Eye (tissue), 1 donor: ENCODE data around the gene USH1C.

Source experiments
- DNase-seq: peaks from one replicate; pipeline ENCODE4 v3.0.0-alpha.2; 2015

Gene USH1C

GRCh38 chr11:17462940-17463339 lies 81.3 kb downstream of the USH1C start:
- no peak for DNase-seq

DNA sequence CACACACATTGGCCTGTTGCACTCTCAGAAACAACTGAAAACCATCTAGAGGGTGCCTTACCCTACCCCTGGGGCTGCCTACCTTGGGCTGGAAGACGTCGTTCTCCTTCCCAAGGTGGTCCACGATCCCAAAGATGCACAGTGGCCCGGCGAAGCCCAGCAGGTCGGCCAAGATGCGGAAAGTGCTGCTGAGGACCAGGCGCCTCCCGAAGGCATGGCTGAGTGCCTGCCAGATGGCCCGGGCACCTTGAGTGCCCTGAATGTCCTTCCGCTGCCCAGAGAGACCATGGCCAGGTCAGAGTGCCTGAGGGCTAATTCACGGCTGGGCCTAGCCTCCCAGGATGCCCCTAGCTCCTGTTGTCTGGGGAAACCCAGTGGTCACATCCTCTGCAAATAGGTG lies 83.8 kb downstream of the USH1C start:
- no peak for DNase-seq

DNA sequence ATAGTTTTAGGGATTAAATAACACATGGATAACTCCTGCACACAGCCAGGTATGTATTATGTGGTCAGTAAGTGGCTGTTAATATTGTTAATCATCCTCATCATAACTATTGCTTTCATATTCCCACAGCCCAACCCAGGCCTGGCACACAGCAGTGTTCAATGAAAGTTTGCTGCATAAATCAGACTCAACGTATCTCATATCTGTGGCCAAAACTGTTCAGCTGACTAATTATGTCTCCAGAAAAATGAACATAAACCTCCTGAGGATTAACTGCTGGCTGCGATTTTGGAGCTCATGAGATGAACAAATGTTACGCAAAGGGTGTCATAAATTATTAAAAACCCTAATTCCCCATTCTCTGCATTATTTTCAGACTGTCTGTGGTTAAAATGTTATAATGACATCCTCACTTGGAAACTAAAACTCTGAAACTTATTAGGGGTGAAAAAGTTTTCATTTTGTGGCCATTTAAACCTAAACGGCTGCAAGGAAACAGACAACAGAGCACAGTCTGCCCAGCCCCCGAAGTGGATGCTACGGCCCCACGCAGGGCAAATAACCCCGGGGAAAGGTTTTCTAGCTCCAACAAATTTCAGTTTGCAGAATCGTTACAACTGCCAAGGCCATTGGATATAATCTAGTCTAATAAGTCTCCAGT lies 84.8 kb downstream of the USH1C start:
- no peak for DNase-seq

- no peak for DNase-seq
These were observed 85.9 kb downstream of the USH1C start for GRCh38 chr11:17458268-17458667.

DNA sequence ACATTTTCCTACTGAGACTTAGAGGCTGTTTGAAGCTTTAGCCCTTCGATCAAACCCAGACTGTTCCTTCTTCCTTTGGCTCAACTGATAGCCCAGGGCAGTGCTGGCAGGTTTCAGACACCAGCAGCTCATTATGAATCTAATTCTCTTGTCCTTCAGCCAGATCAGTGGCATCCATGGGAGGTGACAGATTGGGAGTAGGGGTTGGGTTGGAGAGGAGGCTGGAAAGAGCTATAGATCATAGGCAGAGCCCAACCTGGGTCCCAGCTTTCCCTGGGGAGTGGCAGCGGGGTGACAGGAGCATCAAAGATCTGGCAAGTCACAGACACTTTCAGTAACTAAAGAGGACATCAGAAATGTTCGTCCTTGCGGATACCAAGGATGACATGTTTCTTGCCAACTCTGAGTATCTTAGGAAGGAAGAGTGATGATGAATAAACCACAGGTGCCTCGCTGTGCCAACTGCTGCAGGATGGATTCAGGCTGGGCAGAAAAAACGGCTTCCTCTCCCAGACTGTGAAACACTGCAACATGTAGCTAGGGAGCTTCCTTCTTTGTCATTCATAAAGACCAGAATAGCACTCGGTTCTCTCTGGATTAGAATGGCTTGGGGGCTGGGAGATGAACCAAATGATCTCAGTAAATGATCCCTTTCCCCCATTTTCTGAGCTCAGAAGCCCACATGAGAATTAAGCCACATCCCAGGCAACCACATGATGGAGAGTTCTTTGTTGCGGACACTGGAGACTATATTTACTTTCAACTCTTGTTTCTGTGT lies 86.6 kb downstream of the USH1C start:
- no peak for DNase-seq

DNA sequence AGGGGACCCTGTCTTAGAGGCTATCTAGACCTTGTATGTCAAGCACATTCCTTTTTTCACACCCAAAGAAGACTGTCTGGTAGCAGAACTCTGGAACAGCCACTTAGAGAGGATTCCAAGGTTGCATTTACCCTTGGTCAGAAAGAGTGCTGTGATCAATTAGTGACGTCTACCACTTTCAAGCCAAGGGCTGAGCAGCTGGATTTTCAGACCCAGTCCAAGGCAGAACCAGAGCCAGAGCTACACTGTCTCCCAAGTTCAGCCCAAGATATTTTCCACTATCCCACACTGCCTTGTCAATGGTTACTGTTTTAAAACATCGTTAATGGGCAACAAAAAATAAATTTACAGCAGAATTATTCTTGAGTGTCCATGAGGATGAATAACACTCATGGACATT lies 91.5 kb downstream of the USH1C start:
- no peak for DNase-seq

GRCh38 chr11:17449158-17449557 lies 95.1 kb downstream of the USH1C start:
- no peak for DNase-seq

GRCh38 chr11:17446482-17446881 lies 97.7 kb downstream of the USH1C start:
- no peak for DNase-seq

DNA sequence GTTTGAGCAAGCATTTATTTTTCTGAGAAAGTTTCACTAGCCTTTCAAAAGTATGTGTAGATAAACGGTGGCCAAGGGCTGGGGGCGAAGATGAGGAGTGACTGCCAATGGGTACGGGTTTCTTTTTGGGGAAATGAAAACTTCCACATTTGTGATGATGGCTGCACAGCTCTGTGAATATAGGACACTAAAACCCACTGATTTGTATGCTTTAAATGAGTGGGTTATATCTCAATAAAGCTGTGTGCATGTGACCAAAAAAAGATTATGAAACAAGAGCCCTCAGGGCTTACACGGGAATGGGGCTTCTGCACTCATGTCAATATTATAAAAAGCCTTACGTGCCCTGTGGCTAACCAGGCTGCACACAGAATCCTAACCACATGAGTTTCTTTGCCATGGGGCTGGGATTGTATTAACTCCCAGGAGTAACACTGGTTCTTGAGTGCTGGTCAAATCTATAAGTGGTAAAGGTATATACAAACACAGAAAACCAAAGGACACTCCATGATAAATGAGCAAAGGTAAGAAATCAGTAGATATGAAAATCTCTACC lies 98.9 kb downstream of the USH1C start:
- no peak for DNase-seq

GRCh38 chr11:17443926-17444690 lies 100.1 kb downstream of the USH1C start:
- DNase-seq = no peak
